ENCODE measurements around the gene KERA. TPM values are rescaled to one million over a fixed set of nuclear protein-coding genes. Genes with fewer than 3 reads are reported as not detected.
A peak's percentile ranks its signal among the peaks of the same experiment; 100 is the strongest.

The KERA gene
- total and polyA plus RNA-seq, 2 of the 4 experiments (the other 2 are of a cell fraction) = not detected

DNA sequence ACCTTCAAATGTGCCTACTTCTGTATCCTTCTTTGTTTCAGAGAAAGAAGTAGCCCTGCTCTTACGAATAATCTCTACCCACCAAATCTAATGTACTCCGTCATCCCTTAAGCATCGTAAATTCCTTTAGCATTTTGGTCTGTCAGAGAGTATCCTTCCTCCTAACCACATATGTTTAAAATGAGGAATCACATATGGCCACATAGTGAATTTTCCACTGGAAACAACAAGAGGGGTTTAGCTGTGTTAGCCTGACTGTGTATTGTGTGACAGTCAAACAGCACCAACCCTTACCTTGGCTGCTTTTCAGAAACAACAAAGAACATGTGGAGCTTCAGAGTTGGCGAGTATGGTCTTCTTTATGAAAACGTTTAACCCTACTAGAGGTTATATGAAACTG, 48.0 kb upstream of the KERA start:
- DNase-seq (no peak), ATAC-seq (ENCODE audit: low read depth) (no peak)
- Histone ChIP-seq H3K9ac (ENCODE audit: low read depth, low read length) (no peak overlapping the region), H2AK9ac (replicated peaks; ENCODE audit: low read depth, low read length, poor library complexity) (no peak overlapping the region), H4K20me1 (ENCODE audit: insufficient read depth, low read length) (no peaks in the 10 kb centered on the region), H3K23ac (ENCODE audit: low read depth, low read length) (no peak overlapping the region), H3K9me3 (ENCODE audit: control insufficient read depth, insufficient read depth, low read length) (no peaks in the 10 kb centered on the region), H3K56ac (ENCODE audit: extremely low read depth, insufficient read depth, low read length) (no peak overlapping the region), H3K4me2 (ENCODE audit: low read depth, low read length) (peak overlapping the region; percentile 18; the same call in 1 of the 2 replicates), H2AFZ (replicated peaks; ENCODE audit: low read length, poor library complexity) (no peak overlapping the region), H3K27me3 (ENCODE audit: control insufficient read depth, insufficient read depth, low read length) (no peaks in the 10 kb centered on the region), H3K18ac (ENCODE audit: low read depth, low read length) (peak overlapping the region; percentile 26; the same call in 1 of the 2 replicates), H2BK5ac (ENCODE audit: low read depth, low read length, poor library complexity, severe bottlenecking) (no peak overlapping the region), H2AK5ac (ENCODE audit: low read depth, low read length) (no peak overlapping the region), H2BK120ac (ENCODE audit: low read depth, low read length) (no peak overlapping the region), H4K8ac (ENCODE audit: low read depth in 2 of 2, low read length in 2 of 2) (no peak overlapping the region), H3K36me3 (ENCODE audit: control insufficient read depth, insufficient read depth, low read length) (peaks cover 9% of the 10 kb centered on the region), H3K9me1 (ENCODE audit: insufficient read depth, low read length) (no peaks in the 10 kb centered on the region; the same call in 1 of the 2 replicates), H3K4me3 (ENCODE audit: insufficient read depth, low read depth, low read length) (no peak overlapping the region), H3K4me1 (ENCODE audit: control insufficient read depth, insufficient read depth, low read length) (peaks cover 2% of the 10 kb centered on the region; the same call in 1 of the 2 replicates), H2BK20ac (ENCODE audit: low read depth, low read length) (no peak overlapping the region; the same call in 1 of the 2 replicates), H3K14ac (replicated peaks; ENCODE audit: low read depth, low read length) (no peak overlapping the region), H3K27ac (ENCODE audit: insufficient read depth, low read length) (no peak overlapping the region), H2BK15ac (ENCODE audit: low read depth, low read length) (0 out of 3 replicates have a peak overlapping the region, but pooled peaks have one; percentile 36), H3K79me1 (ENCODE audit: low read depth in 1 of 2, low read length in 2 of 2) (peaks cover 0 to 13% of the 10 kb centered on the region in 2 experiments; a peak in 3 of 4 replicates), H4K5ac (ENCODE audit: low read depth, low read length) (no peak overlapping the region), H4K91ac (ENCODE audit: insufficient read depth, low read depth, low read length) (no peak overlapping the region), H3K4ac (ENCODE audit: low read depth, low read length) (no peak overlapping the region)
- WGBS, 2 experiments (ENCODE audit: extremely low coverage in 2 of 2, insufficient read length in 1 of 2) = no CpG with 5 or more reads among the region's 5 CpGs
- intact Hi-C loops (cut with micrococcal nuclease) = loop anchor here (5.0 kb wide), 1 partner anchor 109 kb away; no protein-coding TSS in a partner anchor
- no peak for TF ChIP-seq RCOR1 (IDR thresholded peaks at IDR 0.05; ENCODE audit: insufficient replicate concordance, low read length)
- POLR2A ChIA-PET (ENCODE audit: unreplicated experiment) = no interaction called here
- in situ Hi-C loops (cut with MboI; ENCODE audit: low sequenced_read_pairs) = no loop called here
- dilution Hi-C loops (cut with HindIII; ENCODE audit: low sequenced_read_pairs, unreplicated experiment) = no loop called here
- CTCF ChIA-PET = interaction anchor here (0.5 to 0.7 kb wide), 3 partner anchors 50 to 573 kb away, joined by 3 to 11 read pairs (median 4); no protein-coding TSS in a partner anchor
- no TSS peak for BruUV-seq (replicated peaks)

All from IMR-90 (cell line).